Peyer's patch (tissue), 4 donors: ENCODE results near the gene DHRS3.

Experiments
- POLR2A ChIP-seq, 2 donors: fragments of 450-650 bp; IDR thresholded peaks; one replicate each; pipeline ENCODE4 v1.5.1; 2017; ENCODE audit warnings: antibody characterized with exemption in 2 of 2, mild to moderate bottlenecking in 2 of 2, moderate library complexity in 2 of 2
- TF ChIP-seq, protein P1 (sequence below), 6 experiments: fragments of 450-650 bp in 4 of 6; fragments of 200-600 bp in 2 of 6; sonication (generic) in 1 of 6; IDR thresholded peaks; one replicate each; pipeline ENCODE4 v1.5.1; 2017 to 2019; ENCODE audit warnings: antibody characterized with exemption in 6 of 6, mild to moderate bottlenecking in 3 of 6, moderate library complexity in 1 of 6

DNA sequence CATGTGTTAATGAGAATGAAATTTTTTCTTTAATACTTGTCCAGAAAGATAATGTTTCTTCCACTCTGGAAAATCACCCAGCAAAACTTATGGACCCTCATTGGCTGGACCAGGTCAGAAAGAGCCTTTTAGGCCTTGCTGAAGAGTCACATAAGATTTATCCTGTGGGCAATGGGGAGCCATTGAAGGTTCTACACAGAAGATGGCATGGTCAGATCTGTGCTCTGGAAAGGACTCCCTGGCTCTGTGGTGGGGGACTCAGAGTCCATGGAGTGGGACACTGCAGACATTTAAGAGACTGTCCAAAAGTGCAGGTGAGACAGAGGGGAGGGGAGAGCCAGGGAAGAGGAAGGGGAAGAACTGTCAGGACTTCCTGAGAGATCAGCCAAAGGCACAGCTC, 66.4 kb downstream of the DHRS3 start:
- TF ChIP-seq, protein P1, sequence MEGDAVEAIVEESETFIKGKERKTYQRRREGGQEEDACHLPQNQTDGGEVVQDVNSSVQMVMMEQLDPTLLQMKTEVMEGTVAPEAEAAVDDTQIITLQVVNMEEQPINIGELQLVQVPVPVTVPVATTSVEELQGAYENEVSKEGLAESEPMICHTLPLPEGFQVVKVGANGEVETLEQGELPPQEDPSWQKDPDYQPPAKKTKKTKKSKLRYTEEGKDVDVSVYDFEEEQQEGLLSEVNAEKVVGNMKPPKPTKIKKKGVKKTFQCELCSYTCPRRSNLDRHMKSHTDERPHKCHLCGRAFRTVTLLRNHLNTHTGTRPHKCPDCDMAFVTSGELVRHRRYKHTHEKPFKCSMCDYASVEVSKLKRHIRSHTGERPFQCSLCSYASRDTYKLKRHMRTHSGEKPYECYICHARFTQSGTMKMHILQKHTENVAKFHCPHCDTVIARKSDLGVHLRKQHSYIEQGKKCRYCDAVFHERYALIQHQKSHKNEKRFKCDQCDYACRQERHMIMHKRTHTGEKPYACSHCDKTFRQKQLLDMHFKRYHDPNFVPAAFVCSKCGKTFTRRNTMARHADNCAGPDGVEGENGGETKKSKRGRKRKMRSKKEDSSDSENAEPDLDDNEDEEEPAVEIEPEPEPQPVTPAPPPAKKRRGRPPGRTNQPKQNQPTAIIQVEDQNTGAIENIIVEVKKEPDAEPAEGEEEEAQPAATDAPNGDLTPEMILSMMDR (IDR thresholded peaks at IDR 0.05) = no peak
- TF ChIP-seq POLR2A (IDR thresholded peaks at IDR 0.05) = no peak
